HG03175 (cell line): Measurements from ENCODE around the gene TRAF3IP1.

ENCODE experiments used
- ATAC-seq: cut with Tn5 transposase; IDR thresholded peaks from one replicate; pipeline ENCODE4 v1.9.1; 2021; ENCODE audit warnings: mild to moderate bottlenecking, moderate library complexity; ENCODE audit not compliant: unreplicated experiment

Gene TRAF3IP1

DNA sequence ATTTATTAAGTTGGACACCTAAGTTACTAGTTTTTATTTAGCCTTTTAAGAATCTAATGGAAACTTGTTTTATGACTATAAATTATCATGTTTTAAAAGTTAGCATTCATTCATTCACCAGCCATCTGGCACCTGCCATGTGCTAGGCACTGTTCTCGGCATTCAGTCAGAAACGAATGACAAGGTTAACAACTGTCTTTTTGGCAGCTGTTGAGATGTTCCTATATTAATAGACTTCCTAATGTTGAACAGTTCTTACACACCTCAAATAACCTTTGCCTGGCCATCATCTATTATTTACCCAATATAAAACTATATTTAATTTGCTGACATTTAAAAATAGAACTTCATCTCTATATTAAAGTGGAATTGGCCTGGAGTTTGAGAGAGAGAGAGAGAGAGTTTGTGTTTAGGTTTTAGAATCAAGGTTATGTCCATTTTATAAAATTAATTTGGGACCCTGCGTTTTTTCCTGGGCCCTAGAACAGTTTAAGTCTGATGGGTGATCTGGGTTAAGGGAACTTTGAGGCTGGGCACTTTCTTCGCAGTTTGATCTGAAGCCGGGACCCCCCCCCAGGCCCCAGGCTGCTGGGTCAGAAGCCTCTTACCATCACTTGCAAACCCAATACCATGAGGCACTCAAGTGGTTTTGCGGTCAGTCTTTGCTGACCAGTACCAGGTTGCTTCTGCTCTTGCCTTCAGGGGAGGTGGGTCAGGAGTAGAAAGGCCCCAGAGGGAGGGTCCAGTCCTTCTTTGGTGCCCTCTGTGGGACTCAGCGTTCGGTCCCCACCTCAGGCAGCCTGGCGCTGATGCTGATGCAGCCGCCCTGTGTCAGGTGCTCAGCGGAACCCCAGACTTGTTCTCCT, 58.1 kb downstream of the TRAF3IP1 start:
- no peak for ATAC-seq

DNA sequence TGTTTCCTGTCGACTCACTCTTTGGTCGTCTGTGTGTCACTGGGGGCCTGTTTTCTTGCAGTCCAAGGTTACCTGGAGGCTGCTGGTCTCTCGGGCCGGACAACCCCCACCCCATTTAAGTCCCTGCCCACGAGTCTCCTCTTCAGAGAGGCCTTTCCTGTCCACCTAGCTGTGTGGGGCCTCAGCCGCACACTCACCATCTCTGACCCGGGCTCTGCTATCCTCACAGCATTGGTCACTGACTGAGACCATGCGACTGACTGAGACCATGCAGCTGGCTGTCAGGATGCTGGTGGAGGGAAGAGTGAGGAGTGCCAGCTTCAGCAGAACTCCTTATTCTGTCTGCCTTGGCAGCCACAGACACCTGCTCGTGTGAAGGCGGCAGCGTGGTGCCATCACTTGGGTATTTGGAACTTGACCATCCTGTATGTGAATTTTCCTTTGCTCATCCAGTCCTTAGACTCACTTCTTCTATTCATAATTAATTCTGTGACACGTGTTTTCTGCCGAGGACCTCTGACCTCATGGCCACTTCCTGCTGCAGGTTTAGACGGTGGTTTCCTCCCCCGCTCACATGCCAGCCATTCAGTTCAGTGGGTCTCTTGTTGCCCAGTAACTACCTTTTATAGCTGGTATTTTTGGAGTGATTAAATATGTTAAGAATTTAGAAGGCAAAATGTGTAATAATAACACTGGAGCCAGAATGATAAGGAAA, 58.9 kb downstream of the TRAF3IP1 start:
- no peak for ATAC-seq

DNA sequence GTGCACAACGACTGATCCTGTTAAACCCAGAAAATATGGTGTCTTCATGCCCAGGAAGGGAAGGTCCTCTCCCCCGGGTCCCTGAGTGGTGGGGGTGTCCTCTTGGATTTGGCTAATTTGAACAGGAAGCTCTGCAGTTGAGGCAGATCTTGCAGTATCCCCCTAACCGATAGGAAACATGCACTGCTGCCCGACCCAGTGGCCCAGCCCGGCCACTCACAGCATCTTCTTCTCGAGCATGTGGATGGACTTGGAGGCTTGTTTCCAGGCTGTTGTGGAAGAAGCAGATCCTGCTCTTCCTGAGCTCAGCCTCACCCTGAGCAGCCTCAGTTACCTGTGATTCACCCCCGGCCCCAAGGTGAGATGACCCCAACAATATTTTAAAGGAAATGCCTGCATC, 60.0 kb downstream of the TRAF3IP1 start:
- ATAC-seq, result no peak

DNA sequence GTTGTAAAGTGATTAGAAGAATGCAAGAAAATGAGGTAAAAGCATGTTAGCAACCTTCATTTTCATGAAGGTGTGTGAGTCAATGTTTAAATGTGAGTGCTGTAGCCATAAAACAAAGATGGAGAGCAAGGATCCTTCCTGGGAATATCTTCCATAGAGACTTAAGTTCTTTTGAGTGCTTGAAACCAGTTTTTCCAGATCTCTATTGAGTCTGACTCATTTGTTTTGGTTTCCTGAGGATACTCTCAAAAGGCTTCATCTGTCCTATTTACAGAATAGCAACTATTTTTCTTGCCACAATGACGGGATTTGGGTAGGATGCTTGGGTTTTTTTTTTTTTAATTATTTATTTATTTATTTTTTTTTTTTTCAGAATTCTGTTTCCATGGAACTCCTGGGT, 60.5 kb downstream of the TRAF3IP1 start:
- ATAC-seq, result no peak

DNA sequence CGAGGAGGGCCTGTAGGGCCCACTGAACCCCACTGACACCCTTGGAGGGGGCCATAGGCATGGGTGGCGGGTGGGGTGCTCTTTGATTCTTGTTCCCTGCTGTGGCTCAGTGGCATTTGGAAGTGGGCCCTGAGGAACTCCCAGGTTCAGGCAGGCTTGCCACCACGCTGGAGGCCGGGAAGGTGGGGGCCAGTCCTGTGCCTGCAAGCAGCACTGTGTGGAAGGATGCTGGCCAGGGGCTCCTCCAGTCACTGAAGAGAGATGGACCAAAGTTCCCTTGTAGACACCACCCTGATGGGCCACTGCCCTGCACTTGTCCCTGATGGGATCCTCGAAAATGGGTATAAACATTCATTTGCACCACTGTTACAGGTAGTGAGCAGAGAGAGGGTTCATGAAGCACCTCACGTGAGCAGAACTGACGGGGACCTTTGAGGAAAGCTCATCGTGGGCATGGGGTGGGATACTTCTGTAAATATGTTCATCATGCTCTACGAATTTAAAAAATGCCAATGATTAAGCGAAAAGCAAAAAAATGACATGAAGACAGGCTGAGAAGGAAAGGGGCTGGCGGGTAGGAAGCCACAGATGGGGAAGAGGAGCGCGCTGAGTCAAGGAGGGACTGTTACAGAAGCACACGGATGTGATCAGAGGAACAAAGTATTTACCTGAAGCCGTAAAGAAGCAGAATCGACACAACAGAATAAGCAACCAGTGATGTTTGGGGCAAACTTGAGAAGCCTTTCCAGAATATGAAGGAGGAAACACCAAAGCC, 61.2 kb downstream of the TRAF3IP1 start:
- ATAC-seq, result no peak

DNA sequence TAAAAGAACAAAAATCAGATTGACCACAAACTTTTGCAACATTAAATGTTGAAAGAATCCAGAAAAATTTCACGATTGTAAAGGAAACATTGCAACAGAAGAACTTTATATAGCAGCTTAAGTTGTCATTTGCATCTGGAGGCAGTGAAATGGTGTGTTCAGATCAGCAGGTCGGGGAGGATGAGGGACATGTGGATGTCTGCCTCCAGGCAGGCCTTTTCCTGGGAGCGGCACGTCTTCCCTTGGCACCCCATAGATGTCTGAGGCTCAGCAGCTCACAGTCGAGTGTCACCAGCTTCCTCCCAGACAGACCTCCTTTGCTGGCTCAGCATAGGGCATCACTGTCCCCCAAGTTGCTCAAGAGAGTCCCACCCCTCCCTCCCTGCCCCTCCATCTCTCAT, 62.1 kb downstream of the TRAF3IP1 start:
- no peak for ATAC-seq

DNA sequence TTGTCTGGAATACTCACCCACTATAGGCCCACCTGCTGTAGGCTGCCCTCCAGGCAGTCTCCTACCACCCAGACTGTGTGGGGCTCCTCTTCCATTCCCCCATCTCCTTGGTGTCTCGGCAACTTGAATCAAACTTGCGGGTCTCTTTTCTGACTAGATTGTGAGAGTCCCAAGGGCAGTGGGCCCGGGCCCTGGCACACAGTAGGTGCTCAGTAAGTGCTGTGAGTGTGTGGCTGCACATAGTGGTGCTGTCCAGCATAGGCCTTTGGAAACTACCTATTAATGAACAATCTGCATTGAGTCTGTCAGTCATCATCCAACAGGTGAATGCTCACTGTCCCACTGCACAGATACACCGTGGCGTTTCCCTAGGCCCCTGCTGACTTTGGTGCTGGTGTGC, 62.8 kb downstream of the TRAF3IP1 start:
- ATAC-seq, result no peak

DNA sequence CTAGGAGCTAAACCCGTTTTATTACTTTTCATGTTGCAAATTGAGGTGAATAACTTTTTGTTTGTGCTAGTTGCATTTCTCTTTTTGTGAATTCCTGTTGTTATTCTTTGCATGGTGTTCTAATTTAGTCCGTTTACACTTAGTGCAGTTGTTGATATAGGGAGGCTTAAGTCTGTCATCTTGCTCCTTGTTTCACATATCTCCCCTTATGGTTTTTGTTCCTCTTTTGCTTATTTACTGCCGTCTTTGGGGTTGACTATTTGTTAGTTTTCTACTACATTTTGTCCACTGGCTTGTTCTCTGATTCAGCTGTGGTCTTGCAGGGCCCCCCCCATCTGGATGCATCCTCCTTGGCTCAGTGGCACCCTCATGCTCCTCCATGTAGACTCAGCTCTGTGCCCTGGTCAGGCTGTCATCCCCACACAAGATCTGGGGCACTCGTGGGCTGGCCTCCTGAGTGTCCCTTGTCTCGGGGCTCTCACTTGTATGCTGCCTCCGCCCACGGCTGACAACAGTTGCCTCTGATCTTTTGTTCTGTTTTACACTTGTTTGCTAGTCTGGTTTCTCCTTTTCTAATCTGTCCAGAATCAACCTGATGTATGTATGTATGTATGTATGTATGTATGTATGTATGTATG, 63.5 kb downstream of the TRAF3IP1 start:
- ATAC-seq, result no peak

DNA sequence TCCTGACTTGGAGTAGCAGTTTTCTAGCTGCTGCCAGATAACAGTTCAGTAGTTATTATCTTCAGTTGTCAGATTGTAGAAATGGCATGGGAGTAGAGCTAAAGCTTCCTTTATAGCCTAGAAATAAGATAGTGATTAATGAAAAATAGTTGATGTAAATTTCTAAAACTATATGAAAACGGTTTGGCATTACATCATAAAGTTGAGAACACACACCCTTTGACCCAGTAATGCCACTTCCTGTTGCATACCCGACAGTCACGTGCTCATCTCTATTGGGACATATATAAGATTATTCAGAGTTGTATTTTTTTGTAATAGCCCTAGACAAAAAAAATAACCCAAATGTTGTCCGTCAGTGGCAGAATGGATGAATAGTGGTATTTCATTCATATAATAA, 67.0 kb downstream of the TRAF3IP1 start:
- no peak for ATAC-seq

DNA sequence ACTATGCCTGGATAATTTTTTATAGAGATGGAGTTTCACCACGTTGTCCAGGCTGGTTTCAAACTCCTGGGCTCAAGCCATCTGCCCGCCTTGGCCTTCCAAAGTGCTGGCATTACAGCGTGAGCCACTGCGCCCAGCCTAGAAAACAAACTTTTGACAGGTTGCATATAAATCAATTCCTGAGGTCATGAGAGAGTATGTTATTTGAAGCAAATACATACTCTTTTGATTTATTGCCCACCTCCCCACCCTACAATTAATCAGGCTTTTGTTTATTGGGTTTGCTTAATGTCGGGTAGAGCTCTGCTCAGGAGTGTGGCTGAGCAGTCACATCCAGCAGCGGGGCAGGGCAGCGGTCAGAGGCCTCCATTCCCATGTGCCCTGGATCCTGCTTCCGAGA, 68.5 kb downstream of the TRAF3IP1 start:
- ATAC-seq, result no peak

DNA sequence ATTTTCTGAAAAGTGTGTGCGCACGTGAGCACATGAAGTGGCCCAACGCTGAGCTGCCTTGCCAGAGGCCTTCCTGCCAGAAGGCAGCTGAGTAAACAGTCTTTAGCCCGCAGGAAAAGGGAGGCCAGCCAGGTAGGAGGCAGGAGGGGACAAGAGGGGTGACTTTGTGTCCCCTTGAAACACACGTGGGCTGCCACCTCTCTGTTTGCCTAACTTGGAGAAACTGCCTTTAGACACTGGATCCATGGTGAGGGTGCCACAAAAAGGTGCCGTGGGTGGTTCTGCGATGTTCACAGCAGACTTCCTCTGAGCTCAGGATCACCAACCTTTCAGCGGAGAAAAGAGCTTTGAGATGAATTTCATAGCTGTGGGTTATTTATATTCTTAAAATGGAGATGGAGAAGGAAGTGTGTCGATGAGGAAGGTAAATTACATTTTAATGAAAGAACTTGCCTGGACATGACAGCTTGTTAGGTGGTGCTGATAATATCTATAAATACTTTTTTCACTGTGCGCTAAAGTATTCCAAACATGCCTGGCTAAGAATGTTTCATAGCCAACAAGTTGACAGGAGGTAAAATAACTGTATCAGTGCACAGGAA, 69.8 kb downstream of the TRAF3IP1 start:
- ATAC-seq, result no peak

DNA sequence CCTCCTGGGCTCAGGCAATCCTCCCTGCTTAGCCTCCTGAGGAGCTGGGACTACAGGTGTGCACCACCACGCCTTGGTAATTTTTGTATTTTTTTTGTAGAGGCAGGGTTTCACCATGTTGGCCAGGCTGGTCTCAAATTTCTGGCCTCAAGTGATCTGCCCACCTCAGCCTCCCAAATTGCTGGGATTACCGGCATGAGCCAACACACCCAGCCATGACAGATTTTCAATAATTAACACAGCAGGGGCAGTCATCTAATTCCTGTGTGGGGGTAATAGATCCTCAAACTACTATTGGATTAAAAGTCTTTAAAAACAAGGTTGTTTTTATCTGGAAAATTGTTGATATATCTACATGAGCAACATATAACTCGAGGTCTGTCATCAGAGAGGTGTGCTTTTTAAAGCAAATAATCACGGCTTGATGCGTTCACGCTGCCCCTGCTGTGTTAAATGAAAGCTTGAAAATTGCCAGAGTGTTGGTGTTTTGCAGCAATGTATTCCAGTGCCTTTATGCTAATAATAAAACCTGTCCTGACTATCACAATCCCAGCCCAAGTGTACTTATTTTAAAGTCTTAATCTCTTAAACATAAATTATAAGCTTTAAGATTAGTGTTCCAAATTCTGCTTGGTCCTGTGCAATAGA, 70.8 kb downstream of the TRAF3IP1 start:
- no peak for ATAC-seq

DNA sequence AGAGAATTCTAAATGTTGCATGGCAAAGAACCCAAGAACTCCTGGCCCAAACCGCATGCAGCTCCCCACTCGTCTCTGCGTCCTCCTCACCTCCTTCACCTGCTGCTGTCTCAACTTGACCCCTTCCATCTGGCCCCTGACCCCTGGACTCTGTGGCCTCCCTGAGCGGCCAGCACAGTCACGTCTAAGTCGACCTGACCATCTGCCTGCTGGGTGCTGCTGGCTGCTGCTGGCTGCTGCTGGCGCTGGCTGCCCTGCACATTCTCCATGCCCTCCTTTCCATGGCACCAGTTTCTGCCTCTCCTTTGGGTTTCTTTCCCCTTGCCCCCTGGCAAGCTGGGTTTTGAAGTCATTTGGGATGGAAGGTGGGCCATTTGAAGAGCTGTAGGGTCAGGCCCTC, 76.3 kb downstream of the TRAF3IP1 start:
- no peak for ATAC-seq

DNA sequence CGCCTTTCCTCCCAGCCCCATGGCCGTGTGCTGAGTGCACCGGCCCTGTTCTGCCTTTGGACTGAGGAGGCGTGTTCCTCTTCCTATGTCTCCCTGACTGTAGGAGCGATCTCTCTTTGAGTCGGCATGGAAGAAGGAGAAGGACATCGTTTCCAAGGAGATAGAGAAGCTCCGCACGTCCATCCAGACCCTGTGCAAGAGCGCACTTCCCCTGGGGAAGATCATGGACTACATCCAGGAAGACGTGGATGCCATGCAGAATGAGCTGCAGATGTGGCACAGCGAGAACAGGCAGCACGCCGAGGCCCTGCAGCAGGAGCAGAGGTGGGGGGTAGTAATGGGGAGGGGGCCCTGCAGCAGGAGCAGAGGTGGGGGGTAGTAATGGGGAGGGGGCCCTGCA, 77.0 kb downstream of the TRAF3IP1 start:
- no peak for ATAC-seq

DNA sequence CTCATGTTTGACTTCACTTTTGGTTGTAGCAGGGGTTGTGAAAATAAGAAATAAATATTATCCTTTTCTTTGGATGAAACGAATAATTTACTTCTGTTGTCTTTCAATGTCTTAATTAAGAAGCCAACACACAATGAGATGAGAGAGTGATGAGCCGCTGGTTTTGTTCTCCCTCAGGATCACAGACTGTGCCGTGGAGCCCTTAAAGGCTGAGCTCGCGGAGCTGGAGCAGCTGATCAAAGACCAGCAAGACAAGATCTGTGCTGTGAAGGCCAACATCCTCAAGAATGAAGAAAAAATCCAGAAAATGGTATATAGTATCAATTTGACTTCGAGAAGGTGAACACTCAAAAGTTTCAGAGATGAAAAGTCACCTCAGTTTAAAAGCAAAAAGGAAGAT, 78.3 kb downstream of the TRAF3IP1 start:
- ATAC-seq, result no peak

DNA sequence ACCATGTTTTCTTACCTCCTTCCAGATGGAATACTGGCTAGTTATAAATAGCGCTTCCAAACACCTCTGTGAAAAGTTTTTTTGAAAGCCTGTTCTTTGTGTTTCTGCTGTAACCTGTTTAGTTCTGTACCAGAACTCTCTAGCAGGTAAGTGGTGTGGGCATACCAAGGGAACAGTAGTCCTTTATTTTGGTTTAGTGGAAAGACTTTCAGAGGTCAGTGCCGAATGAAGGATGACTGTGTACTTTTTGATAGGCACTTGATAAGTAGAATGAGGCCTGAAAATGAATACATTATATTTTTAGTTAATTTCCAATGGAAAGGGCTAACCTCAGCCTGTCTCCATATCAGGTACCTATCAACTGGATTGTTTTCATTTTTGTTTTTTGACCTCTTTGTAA, 78.8 kb downstream of the TRAF3IP1 start:
- ATAC-seq, result no peak

DNA sequence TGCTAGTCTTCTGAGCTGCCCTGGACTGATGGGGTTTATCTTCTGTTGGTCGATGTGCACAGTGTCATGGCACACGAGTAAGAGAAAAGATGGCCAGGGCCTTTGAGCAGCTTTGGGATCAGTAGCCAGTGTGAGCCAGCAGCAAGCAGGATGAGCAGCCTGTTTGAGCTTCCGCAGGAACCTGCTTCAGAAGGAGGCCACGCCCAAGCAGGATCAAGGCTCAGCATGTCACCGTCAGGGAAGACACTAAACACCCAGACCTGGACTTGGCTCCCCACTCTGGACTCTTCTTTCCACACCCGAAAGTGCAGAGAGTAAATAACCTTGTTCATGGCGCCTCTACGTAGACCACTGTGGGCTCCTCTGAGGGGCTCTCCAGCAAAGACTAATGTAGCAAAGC, 81.2 kb downstream of the TRAF3IP1 start:
- no peak for ATAC-seq

DNA sequence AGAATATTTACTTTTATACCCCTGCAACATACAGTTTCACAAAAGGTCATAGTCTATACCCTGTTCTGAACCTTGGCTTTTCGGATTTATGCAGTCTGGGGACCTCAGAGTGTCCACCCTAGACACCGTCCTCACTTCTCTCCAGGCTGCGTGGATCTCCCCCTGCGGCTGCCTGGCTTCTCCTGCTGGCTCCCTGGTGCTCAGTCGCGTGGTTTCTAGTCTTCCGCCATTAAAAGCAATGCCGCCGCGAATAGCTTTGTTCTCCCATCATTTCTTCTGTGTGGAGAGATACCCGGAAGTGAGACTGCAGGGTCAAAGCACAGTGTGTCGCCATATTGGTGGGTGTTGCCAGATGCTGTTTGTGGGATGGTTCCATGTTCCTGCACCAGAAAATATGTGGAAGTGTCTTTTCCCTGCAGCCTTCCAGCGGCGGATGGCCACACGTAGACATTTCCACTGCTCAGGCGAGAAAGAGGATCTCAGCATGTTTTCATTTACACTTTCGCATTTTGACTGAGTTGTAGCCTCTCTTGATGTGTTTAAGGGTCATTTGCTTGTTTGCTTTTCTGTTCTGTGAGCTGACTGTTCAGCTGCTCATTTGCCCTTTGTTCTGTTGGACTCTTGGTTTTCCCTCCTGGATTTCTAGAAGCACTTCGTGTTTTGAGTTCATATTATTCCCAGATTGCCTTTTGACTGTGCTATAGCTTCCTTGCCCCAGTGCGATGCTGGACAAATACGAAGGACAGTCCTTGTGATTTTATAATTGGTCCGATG, 83.5 kb downstream of the TRAF3IP1 start:
- no peak for ATAC-seq

DNA sequence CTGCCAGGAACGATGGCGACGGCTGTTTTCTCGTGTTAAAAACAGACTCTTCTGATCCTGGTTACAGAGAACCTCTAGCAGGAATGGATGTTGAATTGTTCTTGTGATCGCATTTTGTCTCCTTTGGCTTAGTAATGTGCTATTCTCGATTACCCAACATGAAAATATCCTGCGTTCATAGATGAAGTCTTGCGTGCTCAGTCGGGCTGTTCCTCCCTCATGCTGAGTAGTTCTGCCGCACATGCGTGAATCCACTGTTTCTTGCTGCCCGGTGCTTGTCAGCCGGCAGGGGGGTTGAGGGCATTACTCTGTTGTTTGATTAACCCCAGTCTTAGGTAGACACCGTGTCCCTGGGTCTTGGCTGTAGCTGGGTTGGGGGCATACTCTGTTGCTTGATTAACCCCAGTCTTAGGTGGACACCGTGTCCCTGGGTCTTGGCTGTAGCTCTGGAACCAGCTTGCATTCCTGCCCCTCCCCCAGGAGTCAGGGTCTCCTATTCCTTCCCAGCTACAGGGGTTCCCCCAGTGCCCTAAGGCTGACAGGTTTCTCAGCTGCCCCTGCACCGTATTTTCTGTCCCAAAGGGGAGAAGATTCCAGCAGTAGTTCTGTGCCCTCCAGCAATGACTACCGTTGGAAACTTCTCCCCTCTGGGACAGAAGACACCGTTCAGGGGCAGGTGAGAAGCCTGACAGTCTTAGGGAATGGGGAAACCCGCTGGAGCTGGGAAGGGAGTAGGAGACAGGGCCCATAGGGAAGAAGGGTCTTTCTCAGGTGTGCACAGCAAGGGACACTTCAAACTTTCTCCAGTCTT, 84.3 kb downstream of the TRAF3IP1 start:
- ATAC-seq, result no peak
